Activated CD8-positive, alpha-beta T cell treated with anti-CD3 and anti-CD28 coated beads for 36 hours (primary cell): ENCODE data around the gene TNFAIP1. TPM values are rescaled to one million over a fixed set of nuclear protein-coding genes. Genes with fewer than 3 reads are reported as not detected.

Experiments used
- ATAC-seq: fragments of 200-7000 bp; cut with Tn5 transposase; one replicate; pipeline ENCODE4 v1.10.0; 2021; ENCODE audit warnings: mild to moderate bottlenecking, moderate library complexity
- CTCF ChIA-PET: fragments of 350-600 bp; sonication (Branson Sonifier 250); formaldehyde crosslinking; loops from one replicate; lab custom pipeline; 2021; ENCODE audit warnings: antibody characterized with exemption; lab: Charles Lee
- POLR2A ChIA-PET: fragments of 350-600 bp; sonication (Branson Sonifier 250); formaldehyde crosslinking; loops from one replicate; lab custom pipeline; 2021; ENCODE audit warnings: antibody characterized with exemption; lab: Charles Lee
- DNase-seq: peaks from one replicate; pipeline ENCODE4 v3.0.0-alpha.2; 2020
- H3K27ac Mint-ChIP-seq: one replicate; pipeline ENCODE4 v1.8.0; 2021; ENCODE audit warnings: mild to moderate bottlenecking, mixed read lengths
- H3K27me3 Mint-ChIP-seq: one replicate; pipeline ENCODE4 v1.8.0; 2021; ENCODE audit warnings: mixed read lengths
- H3K36me3 Mint-ChIP-seq: one replicate; pipeline ENCODE4 v1.8.0; 2021; ENCODE audit warnings: low read depth, mixed read lengths
- H3K4me1 Mint-ChIP-seq: one replicate; pipeline ENCODE4 v1.8.0; 2021; ENCODE audit warnings: low read depth, mixed read lengths
- H3K4me3 Mint-ChIP-seq: one replicate; pipeline ENCODE4 v1.8.0; 2021; ENCODE audit warnings: mild to moderate bottlenecking, moderate library complexity, mixed read lengths
- H3K9me3 Mint-ChIP-seq: one replicate; pipeline ENCODE4 v1.8.0; 2021; ENCODE audit warnings: mixed read lengths
- intact Hi-C: fragments of 100-400 bp; cut with micrococcal nuclease; formaldehyde crosslinking; loops from one replicate; pipeline ENCODE4 v1.10.0; 2022
- total RNA-seq, 2 experiments: library from RNA; stranded (reverse); gene quantifications; one replicate each; pipeline ENCODE4 v1.2.3, GENCODE V29; 2021
- TF ChIP-seq, protein P1 (sequence below): fragments of 200-600 bp; IDR thresholded peaks from one replicate; pipeline ENCODE4 v1.8.0; 2022; ENCODE audit warnings: antibody characterized with exemption, mild to moderate bottlenecking

The TNFAIP1 gene
- total RNA-seq, 2 experiments from 2014 or later, result 19.5 to 20.9 TPM

DNA sequence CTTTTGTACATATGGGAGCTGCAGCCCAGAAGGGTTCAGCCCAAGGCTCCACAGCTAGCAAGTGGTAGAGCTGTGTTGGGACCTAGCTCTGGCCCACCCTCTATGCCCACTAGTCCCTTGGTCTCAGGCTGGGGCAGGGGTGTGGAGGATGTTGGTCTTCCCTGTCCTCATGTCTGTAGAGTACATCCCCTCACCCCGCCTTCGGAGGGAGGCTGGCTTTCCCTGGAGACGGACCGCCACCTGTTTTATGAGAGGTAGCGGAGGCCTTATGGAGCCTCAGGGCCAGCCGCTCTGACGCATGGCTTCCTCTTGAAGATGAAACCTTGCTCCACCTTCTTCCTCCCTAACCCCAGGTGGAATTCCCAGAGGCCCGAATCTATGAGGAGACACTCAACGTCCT is 8.4 kb downstream of the TNFAIP1 start:
- Mint-ChIP-seq H3K36me3 (peaks cover 39% of the 10 kb centered on the region), H3K4me3 (no peak overlapping the region), H3K27me3 (no peaks in the 10 kb centered on the region), H3K4me1 (peaks cover 3% of the 10 kb centered on the region), H3K9me3 (no peaks in the 10 kb centered on the region), H3K27ac (peak overlapping the region; percentile 1)
- DNase-seq (no peak), ATAC-seq (no peak)
- POLR2A ChIA-PET, result interaction anchor here (1.1 to 1.4 kb wide), 4 partner anchors 10 to 72 kb away, joined by 3 read pairs; partner anchors contain the start of gene POLDIP2
- CTCF ChIA-PET, result no interaction called here
- intact Hi-C loops, result no loop called here
- TF ChIP-seq, protein P1, sequence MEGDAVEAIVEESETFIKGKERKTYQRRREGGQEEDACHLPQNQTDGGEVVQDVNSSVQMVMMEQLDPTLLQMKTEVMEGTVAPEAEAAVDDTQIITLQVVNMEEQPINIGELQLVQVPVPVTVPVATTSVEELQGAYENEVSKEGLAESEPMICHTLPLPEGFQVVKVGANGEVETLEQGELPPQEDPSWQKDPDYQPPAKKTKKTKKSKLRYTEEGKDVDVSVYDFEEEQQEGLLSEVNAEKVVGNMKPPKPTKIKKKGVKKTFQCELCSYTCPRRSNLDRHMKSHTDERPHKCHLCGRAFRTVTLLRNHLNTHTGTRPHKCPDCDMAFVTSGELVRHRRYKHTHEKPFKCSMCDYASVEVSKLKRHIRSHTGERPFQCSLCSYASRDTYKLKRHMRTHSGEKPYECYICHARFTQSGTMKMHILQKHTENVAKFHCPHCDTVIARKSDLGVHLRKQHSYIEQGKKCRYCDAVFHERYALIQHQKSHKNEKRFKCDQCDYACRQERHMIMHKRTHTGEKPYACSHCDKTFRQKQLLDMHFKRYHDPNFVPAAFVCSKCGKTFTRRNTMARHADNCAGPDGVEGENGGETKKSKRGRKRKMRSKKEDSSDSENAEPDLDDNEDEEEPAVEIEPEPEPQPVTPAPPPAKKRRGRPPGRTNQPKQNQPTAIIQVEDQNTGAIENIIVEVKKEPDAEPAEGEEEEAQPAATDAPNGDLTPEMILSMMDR, result no peak

DNA sequence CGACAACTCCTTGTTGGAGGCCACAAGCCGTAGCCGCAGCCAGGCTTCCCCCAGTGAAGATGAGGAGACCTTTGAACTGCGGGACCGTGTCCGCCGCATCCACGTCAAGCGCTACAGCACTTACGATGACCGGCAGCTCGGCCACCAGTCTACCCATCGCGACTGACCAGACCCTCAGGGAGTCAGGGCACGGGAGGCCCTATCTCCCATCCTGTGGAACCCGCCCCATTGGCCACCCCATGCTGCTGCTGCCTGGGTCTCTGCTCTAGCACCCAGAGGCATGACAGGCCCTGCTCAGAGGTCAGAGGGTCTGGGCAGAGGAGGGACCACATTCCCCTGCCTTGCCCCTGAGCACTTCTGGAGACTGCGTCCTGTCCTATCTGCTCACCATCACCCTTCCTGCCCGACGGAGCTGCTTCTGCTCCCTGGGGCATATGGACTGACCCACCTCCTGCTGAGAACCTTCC is 8.9 kb downstream of the TNFAIP1 start:
- Mint-ChIP-seq H3K27me3 (no peaks in the 10 kb centered on the region), H3K4me3 (no peak overlapping the region), H3K27ac (no peak overlapping the region), H3K4me1 (peaks cover 3% of the 10 kb centered on the region), H3K9me3 (no peaks in the 10 kb centered on the region), H3K36me3 (peaks cover 39% of the 10 kb centered on the region)
- DNase-seq (no peak), ATAC-seq (no peak)
- intact Hi-C loops, result no loop called here
- POLR2A ChIA-PET, result interaction anchor here (1.1 to 4.1 kb wide), 3 partner anchors 9 to 15 kb away, joined by 3 to 33 read pairs (median 3); partner anchors contain the start of gene POLDIP2
- CTCF ChIA-PET, result no interaction called here
- TF ChIP-seq, protein P1, result no peak

DNA sequence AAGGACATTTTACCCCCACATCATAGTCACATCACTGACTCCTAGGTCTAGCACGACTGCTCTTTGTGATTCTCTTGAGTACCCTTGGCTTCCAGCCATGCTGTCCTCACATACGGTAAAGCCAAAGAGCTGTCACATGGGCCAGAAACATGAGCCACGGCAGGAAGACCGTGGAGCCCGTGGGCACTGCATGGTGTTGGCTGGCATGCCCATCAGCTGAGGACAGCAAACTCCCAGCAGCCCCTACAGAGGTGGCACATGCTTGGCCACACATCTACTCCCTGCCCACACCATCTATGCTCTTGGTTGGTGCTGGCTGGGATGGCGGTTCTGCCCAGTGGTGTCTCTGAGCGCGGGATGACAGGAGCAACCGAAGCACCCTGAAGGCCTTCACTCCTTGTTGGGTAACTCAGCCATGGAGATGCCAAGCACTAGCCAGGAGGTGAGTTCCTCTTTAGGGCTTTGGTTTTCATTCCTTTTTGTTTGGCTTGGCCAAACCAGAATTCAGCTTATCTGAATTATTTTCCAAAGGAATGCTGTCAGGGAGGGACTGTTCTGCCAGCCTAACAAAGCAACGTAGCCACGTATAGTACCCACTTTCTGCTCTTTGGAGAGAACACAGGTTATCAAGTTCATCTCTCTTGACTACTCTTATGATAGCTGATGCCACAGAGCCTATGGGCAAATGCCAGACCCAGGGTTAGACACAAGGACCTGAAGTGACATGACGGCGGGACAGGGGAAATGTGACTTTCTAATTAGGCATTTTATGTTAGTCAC is 10.0 kb downstream of the TNFAIP1 start:
- TF ChIP-seq, protein P1, result no peak
- ChIA-PET CTCF (interaction anchor here (1.5 to 2.0 kb wide), 2 partner anchors 9 to 10 kb away, joined by 4 to 10 read pairs; partner anchors contain the start of genes IFT20 and TNFAIP1), POLR2A (interaction anchor here (0.8 to 4.1 kb wide), 7 partner anchors 10 to 71 kb away, joined by 3 to 33 read pairs (median 3); partner anchors contain the start of genes POLDIP2, SLC46A1 and TNFAIP1)
- H3K27ac Mint-ChIP-seq, result no peak overlapping the region
- H3K4me1 Mint-ChIP-seq, result no peaks in the 10 kb centered on the region
- no peaks in the 10 kb centered on the region for H3K27me3 Mint-ChIP-seq
- ATAC-seq, result no peak
- H3K9me3 Mint-ChIP-seq, result no peaks in the 10 kb centered on the region
- H3K4me3 Mint-ChIP-seq, result no peak overlapping the region
- DNase-seq, result no peak
- peaks cover 42% of the 10 kb centered on the region for H3K36me3 Mint-ChIP-seq
- intact Hi-C loops, result no loop called here

DNA sequence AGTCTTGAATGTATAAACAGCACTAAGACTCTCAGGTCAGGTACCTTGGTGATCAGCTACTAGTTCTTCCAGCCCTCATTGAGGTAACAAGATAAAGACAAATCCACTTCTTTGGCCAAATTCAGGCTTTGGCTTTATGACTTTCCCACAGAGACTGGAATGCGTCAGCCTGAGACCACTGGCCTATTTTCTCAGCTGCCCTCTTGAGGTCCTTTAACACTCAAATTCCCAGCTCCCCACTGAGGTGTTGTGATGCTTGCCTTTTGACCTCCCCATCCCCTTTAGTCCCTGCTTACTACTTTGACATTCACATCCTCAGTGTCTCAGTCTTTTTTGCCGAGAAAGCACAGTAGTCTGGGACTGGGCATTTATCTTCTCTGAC is 10.6 kb downstream of the TNFAIP1 start:
- intact Hi-C loops, result no loop called here
- no peaks in the 10 kb centered on the region for H3K27me3 Mint-ChIP-seq
- no peaks in the 10 kb centered on the region for H3K9me3 Mint-ChIP-seq
- TF ChIP-seq, protein P1, result no peak
- no peak for DNase-seq
- H3K4me3 Mint-ChIP-seq, result no peak overlapping the region
- CTCF ChIA-PET, result interaction anchor here (1.5 to 2.0 kb wide), 2 partner anchors 9 to 11 kb away, joined by 4 to 10 read pairs; partner anchors contain the start of genes IFT20 and TNFAIP1
- no peaks in the 10 kb centered on the region for H3K4me1 Mint-ChIP-seq
- peaks cover 46% of the 10 kb centered on the region for H3K36me3 Mint-ChIP-seq
- POLR2A ChIA-PET, result interaction anchor here (0.8 to 4.1 kb wide), 6 partner anchors 10 to 70 kb away, joined by 3 to 33 read pairs (median 3); partner anchors contain the start of genes POLDIP2, SLC46A1 and TNFAIP1
- ATAC-seq, result no peak
- H3K27ac Mint-ChIP-seq, result peak overlapping the region; percentile 49
